Esophagus muscularis mucosa (tissue), 4 donors: ENCODE measurements around the gene RPLP1. TPM values are rescaled to one million over a fixed set of nuclear protein-coding genes. Genes with fewer than 3 reads are reported as not detected.

Source experiments
- DNase-seq: peaks from one replicate; pipeline ENCODE4 v3.0.0-alpha.2; 2017; ENCODE audit errors: extremely low spot score
- H3K27ac ChIP-seq, 4 donors: fragments of 200-600 bp; sonication (generic); replicated peaks in 1 of 4; 1 replicate in 3 of 4; 2 replicates in 1 of 4; pipeline ENCODE4 v1.5.1; 2016 to 2019; ENCODE audit warnings: mild to moderate bottlenecking in 1 of 4
- H3K27me3 ChIP-seq, 4 donors: fragments of 200-600 bp; sonication (generic); one replicate each; pipeline versions ENCODE4 v1.5.1 to v1.6.0; 2016 to 2019
- H3K36me3 ChIP-seq, 4 donors: fragments of 200-600 bp; sonication (generic); one replicate each; pipeline ENCODE4 v1.5.1; 2016 to 2019
- H3K4me1 ChIP-seq, 4 donors: fragments of 200-600 bp; sonication (generic); one replicate each; pipeline ENCODE4 v1.5.1; 2016 to 2019
- H3K4me3 ChIP-seq, 4 donors: fragments of 200-600 bp; sonication (generic); 1 replicate in 2 of 4; 2 replicates in 2 of 4; pipeline ENCODE4 v1.5.1; 2016 to 2019; ENCODE audit warnings: mild to moderate bottlenecking in 4 of 4, moderate library complexity in 1 of 4
- H3K9me3 ChIP-seq, 4 donors: fragments of 200-600 bp; sonication (generic); 1 replicate in 3 of 4; 2 replicates in 1 of 4; pipeline ENCODE4 v1.5.1; 2016 to 2019
- EP300 ChIP-seq: sonication (generic); formaldehyde crosslinking; IDR thresholded peaks from one replicate; pipeline ENCODE4 v1.6.1; 2017; ENCODE audit warnings: antibody characterized with exemption
- POLR2A ChIP-seq: fragments of 450-650 bp; IDR thresholded peaks from one replicate; pipeline ENCODE4 v1.6.1; 2017; ENCODE audit warnings: antibody characterized with exemption, moderate library complexity, mild to moderate bottlenecking, low read depth
- POLR2AphosphoS5 ChIP-seq, 2 donors: sonication (generic); formaldehyde crosslinking; IDR thresholded peaks; one replicate each; pipeline ENCODE4 v1.6.1; 2017; ENCODE audit warnings: antibody characterized with exemption in 2 of 2
- WGBS: methylation state at CpG from one replicate; pipeline ENCODE4 v1.1.5; 2018; 5-methylcytosine and 5-hydroxymethylcytosine counted together
- intact Hi-C: fragments of 100-400 bp; cut with DNase I; formaldehyde crosslinking; loops from one replicate; pipeline ENCODE4 v1.15.1; 2023
- total RNA-seq, 4 donors: library from RNA; depleted of rRNA; stranded (reverse); fragments of >200 nt; gene quantifications; one replicate each; pipeline versions ENCODE4 v1.1.0 to v1.2.1, GENCODE V29; 2016
- TF ChIP-seq, protein P1 (sequence below), 3 experiments: fragments of 200-600 bp in 2 of 3; fragments of 450-650 bp in 1 of 3; sonication (generic) in 2 of 3; IDR thresholded peaks; one replicate each; pipeline ENCODE4 v1.5.1; 2017 to 2019; ENCODE audit warnings: antibody characterized with exemption in 3 of 3, mild to moderate bottlenecking in 2 of 3, moderate library complexity in 1 of 3

Gene RPLP1
- total RNA-seq, 4 donors from 2014 or later: 460 to 623 (median 514) TPM

DNA sequence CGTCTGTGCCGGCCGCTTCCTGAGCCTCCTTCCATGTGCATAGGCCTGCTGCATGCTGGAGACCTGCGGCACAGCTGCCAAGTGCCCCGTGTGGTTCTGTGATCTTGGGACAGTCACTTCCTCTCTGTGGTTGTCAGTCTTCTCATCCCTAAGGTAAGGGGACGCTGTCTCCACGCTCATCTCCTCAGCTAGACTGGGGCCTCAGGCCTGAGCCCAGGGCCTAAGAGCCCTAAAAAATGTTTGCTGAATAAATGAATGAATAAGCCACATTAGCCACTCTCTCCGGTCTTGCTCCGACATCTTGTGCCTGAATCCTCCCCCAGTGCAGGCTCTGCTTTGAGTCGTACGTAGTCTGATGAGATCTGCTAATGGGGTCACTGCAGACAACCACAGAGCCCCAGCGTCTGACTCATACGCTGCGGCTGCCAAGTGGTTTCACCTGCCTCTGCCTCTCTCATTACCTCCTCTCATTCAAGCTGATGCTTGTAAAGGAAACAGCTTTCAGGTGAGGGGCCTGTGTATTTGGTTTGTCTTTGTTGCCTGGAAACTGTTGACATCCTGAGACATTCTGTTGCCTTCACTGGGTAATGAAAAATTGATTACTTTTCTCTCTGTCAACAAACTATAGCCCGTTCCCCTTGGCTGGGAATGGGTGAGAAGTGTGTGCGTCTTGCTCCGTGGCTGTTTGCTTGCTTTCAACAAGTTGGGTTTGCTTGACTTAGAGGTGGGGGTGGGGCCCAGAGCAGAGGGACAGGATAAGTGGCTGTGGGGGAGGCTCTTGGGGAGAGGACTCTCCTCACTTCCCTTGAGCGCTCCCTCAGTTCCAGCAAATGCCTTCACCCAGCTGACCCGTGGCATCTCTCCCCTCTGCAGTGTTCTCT is 15.9 kb downstream of the RPLP1 start:
- WGBS: 70% methylated on average over 18 of the region's 19 CpGs
- Histone ChIP-seq H3K4me3 (no peak overlapping the region), H3K9me3 (no peaks in the 10 kb centered on the region), H3K27me3 (no peaks in the 10 kb centered on the region), H3K27ac (no peak overlapping the region), H3K36me3 (no peaks in the 10 kb centered on the region), H3K4me1 (peaks cover 4 to 8% (median 5%) of the 10 kb centered on the region in 4 donors)
- TF ChIP-seq POLR2A: no peak
- no peak for TF ChIP-seq POLR2AphosphoS5 (IDR thresholded peaks at IDR 0.05)
- no peak for TF ChIP-seq EP300
- TF ChIP-seq, protein P1, sequence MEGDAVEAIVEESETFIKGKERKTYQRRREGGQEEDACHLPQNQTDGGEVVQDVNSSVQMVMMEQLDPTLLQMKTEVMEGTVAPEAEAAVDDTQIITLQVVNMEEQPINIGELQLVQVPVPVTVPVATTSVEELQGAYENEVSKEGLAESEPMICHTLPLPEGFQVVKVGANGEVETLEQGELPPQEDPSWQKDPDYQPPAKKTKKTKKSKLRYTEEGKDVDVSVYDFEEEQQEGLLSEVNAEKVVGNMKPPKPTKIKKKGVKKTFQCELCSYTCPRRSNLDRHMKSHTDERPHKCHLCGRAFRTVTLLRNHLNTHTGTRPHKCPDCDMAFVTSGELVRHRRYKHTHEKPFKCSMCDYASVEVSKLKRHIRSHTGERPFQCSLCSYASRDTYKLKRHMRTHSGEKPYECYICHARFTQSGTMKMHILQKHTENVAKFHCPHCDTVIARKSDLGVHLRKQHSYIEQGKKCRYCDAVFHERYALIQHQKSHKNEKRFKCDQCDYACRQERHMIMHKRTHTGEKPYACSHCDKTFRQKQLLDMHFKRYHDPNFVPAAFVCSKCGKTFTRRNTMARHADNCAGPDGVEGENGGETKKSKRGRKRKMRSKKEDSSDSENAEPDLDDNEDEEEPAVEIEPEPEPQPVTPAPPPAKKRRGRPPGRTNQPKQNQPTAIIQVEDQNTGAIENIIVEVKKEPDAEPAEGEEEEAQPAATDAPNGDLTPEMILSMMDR (IDR thresholded peaks at IDR 0.05): no peak
- intact Hi-C loops: no loop called here
- DNase-seq: no peak

DNA sequence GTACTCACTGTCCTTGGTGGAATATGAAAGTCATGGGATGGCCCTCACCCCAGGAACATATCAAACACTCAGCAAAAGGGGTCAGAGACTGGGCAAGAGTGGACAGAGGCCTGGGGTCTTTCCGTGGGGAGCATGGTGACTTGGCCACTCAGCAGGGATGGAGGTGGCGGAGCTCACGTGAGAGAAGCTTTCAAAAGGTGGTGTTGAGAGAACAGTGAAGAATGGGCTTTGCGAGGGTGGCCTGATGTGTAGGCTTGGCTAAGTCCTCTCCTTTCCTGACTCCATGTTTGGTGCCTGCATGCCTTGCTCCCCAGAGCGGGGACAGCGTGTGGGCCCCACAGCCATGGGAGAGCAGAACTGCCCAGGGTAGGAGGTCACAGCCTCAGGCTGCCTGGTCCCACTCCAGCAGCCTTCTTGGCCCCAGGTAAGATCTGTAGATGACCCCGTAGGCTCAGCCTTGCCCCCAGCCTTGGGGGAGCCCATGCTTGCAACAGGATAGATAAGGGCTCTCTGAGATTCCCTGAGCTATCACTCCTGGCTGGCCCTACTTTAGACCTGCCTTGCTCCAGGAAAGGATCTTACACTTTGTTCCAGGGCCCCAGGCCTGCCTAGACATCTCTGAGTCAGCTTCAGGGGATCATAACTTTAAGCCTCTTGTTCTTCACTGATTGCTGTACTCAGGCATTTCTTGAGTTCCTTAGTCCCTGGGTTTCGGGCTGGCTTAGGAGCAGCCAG is 17.0 kb downstream of the RPLP1 start:
- H3K36me3 ChIP-seq: no peaks in the 10 kb centered on the region
- H3K27me3 ChIP-seq: no peaks in the 10 kb centered on the region
- H3K4me3 ChIP-seq: no peak overlapping the region
- intact Hi-C loops: loop anchor here (10.0 kb wide), 1 partner anchor 895 kb away; no protein-coding TSS in a partner anchor
- TF ChIP-seq POLR2AphosphoS5 (IDR thresholded peaks at IDR 0.05): no peak
- TF ChIP-seq EP300: no peak
- TF ChIP-seq, protein P1 (IDR thresholded peaks at IDR 0.05): no peak
- TF ChIP-seq POLR2A: no peak
- peaks cover 0 to 4% (median 0%) of the 10 kb centered on the region in 4 donors for H3K4me1 ChIP-seq
- no peak overlapping the region for H3K27ac ChIP-seq
- 94% methylated on average over 6 of the region's 8 CpGs for WGBS
- DNase-seq: no peak
- H3K9me3 ChIP-seq: no peaks in the 10 kb centered on the region

DNA sequence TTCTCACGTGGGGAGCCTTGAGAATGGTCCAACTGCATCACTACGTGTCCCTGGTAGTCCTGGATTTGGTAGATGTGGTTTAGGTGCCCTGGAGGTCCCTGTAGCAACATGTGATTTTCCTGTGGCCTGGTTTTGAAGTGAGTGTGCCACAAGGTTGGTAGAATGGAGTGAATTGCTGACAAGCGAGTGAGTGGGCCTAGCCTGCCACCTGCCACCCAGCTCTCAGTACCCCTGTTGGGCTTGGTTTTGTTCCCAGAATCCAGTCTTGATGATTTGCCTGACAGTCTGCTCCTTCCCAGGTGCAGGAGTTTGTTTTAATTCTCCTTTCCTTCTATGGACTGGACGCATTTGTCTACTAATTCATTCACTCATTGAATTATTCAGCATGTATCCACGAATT is 19.4 kb downstream of the RPLP1 start:
- H3K27ac ChIP-seq: no peak overlapping the region
- H3K9me3 ChIP-seq: no peaks in the 10 kb centered on the region
- H3K36me3 ChIP-seq: no peaks in the 10 kb centered on the region
- 94% methylated on average over 5 of the region's 5 CpGs for WGBS
- no peak overlapping the region for H3K4me3 ChIP-seq
- H3K27me3 ChIP-seq: peaks cover 0 to 3% (median 0%) of the 10 kb centered on the region in 4 donors
- intact Hi-C loops: loop anchor here (10.0 kb wide), 1 partner anchor 893 kb away; no protein-coding TSS in a partner anchor
- DNase-seq: no peak
- TF ChIP-seq, protein P1 (IDR thresholded peaks at IDR 0.05): no peak
- TF ChIP-seq POLR2A (no peak), EP300 (no peak), POLR2AphosphoS5 (IDR thresholded peaks at IDR 0.05) (no peak)
- peaks cover 0 to 4% (median 0%) of the 10 kb centered on the region in 4 donors for H3K4me1 ChIP-seq

DNA sequence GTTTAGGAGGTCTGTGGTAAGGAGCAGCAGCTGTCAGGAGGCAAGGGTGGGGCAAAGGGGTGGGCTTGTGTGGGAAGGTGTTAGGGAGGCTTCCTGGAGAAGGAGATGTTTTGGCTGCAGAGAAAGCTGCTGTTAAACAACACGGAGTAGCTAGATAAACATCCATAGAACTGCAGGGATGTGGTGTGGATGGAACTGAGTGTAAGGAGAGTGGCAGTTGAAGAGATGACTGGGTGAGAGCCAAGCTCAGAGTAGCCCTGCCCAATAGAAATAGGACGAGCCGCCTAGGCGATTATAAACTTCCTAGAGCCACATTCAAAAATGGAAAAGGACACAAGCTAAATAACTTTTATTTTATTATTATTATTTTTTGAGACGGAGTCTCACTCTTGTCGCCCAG is 19.9 kb downstream of the RPLP1 start:
- H3K4me1 ChIP-seq: peaks cover 0 to 4% (median 0%) of the 10 kb centered on the region in 4 donors
- H3K27ac ChIP-seq: no peak overlapping the region
- DNase-seq: no peak
- TF ChIP-seq EP300: no peak
- TF ChIP-seq, protein P1 (IDR thresholded peaks at IDR 0.05): no peak
- no peak for TF ChIP-seq POLR2A
- no peak for TF ChIP-seq POLR2AphosphoS5 (IDR thresholded peaks at IDR 0.05)
- H3K27me3 ChIP-seq: peaks cover 0 to 3% (median 0%) of the 10 kb centered on the region in 4 donors
- no peaks in the 10 kb centered on the region for H3K9me3 ChIP-seq
- WGBS: 60% methylated on average over 6 of the region's 6 CpGs
- H3K4me3 ChIP-seq: no peak overlapping the region
- no peaks in the 10 kb centered on the region for H3K36me3 ChIP-seq
- intact Hi-C loops: loop anchor here (10.0 kb wide), 1 partner anchor 892 kb away; no protein-coding TSS in a partner anchor
